Right atrium auricular region (tissue), 2 donors: Measurements from ENCODE around the gene ZBTB48. TPM values are rescaled to one million over a fixed set of nuclear protein-coding genes. Genes with fewer than 3 reads are reported as not detected.
A peak's percentile ranks its signal among the peaks of the same experiment; 100 is the strongest.

Experiments
- DNase-seq: peaks from one replicate; pipeline ENCODE4 v3.0.0-alpha.2; 2019; ENCODE audit warnings: low spot score
- H3K27ac ChIP-seq, 2 donors: fragments of 200-600 bp; sonication (generic); 1 replicate in 1 of 2; 2 replicates in 1 of 2; pipeline ENCODE4 v1.5.1; 2016 to 2019
- H3K27me3 ChIP-seq, 2 donors: fragments of 200-600 bp; sonication (generic); one replicate each; pipeline versions ENCODE4 v1.5.1 to v1.6.0; 2017 to 2019
- H3K36me3 ChIP-seq: fragments of 200-600 bp; sonication (generic); one replicate; pipeline ENCODE4 v1.5.1; 2016
- H3K4me1 ChIP-seq, 2 donors: fragments of 200-600 bp; sonication (generic); one replicate each; pipeline versions ENCODE4 v1.5.1 to v1.6.0; 2017 to 2019
- H3K4me3 ChIP-seq, 2 donors: fragments of 200-600 bp; sonication (generic); 1 replicate in 1 of 2; 2 replicates in 1 of 2; pipeline ENCODE4 v1.5.1; 2017 to 2019; ENCODE audit warnings: mild to moderate bottlenecking in 1 of 2, moderate library complexity in 1 of 2
- H3K9me3 ChIP-seq, 2 donors: fragments of 200-600 bp; sonication (generic); one replicate each; pipeline ENCODE4 v1.5.1; 2019
- total RNA-seq, 2 donors: library from RNA; depleted of rRNA; stranded (reverse); fragments of >200 nt; gene quantifications; one replicate each; pipeline ENCODE4 v1.1.0, GENCODE V29; 2016
- TF ChIP-seq, protein P1 (sequence below), 2 donors: fragments of 200-600 bp; sonication (generic); IDR thresholded peaks; one replicate each; pipeline ENCODE4 v1.5.1; 2019; ENCODE audit warnings: antibody characterized with exemption in 2 of 2

Gene ZBTB48
- total RNA-seq, 2 donors from 2014 or later: 4.0 to 9.0 TPM

DNA sequence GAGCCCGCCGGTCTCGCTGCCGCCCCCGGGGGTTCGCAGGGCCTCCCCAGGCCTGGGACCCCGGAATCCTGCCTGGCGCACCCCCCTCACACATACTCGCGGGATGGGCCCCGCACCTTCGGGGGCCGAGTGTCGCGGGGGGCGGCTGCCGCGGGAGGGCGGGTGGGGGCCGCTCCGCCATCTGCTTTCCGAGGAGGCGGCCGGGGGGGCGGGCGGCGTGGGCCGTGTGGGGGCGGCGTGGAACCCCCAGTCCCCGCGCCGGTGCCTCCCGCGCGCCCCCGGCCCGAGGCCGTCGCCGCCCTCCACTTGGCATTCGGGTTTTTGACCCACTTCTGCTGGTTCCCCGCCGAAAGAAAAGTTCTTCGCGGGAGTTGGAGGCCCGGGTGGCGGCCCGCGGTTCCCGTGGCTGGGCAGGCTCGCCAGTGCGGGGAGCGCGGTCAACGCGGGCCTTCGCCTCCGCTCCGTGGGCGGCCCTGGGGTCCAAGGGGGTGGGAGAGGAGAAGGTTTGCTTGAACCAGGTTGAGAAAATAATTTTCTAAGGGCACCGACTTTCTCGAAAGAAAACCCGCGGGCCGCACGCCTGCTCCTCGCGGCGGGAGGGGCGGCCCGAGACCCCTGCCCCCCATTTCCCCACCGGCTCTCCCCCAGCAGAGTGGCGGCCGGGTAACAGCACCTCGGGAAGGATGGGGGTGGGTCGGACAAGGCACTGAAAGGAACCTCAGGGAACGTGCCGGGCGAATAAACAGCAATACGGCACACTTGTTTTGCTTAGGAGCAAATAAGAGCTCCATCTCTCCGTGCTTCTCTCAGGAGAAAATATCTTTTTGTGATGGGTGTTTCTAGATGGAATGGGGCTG, 35.4 kb downstream of the ZBTB48 start:
- TF ChIP-seq, protein P1, sequence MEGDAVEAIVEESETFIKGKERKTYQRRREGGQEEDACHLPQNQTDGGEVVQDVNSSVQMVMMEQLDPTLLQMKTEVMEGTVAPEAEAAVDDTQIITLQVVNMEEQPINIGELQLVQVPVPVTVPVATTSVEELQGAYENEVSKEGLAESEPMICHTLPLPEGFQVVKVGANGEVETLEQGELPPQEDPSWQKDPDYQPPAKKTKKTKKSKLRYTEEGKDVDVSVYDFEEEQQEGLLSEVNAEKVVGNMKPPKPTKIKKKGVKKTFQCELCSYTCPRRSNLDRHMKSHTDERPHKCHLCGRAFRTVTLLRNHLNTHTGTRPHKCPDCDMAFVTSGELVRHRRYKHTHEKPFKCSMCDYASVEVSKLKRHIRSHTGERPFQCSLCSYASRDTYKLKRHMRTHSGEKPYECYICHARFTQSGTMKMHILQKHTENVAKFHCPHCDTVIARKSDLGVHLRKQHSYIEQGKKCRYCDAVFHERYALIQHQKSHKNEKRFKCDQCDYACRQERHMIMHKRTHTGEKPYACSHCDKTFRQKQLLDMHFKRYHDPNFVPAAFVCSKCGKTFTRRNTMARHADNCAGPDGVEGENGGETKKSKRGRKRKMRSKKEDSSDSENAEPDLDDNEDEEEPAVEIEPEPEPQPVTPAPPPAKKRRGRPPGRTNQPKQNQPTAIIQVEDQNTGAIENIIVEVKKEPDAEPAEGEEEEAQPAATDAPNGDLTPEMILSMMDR (IDR thresholded peaks at IDR 0.05): no peak
- Histone ChIP-seq H3K4me1 (peaks cover 0 to 26% of the 10 kb centered on the region in 2 donors), H3K27me3 (no peaks in the 10 kb centered on the region), H3K36me3 (peaks cover 11% of the 10 kb centered on the region), H3K9me3 (no peaks in the 10 kb centered on the region), H3K27ac (peak overlapping the region; percentile 96 to 97), H3K4me3 (peak overlapping the region; percentile 97 to 98)
- no peak for DNase-seq

DNA sequence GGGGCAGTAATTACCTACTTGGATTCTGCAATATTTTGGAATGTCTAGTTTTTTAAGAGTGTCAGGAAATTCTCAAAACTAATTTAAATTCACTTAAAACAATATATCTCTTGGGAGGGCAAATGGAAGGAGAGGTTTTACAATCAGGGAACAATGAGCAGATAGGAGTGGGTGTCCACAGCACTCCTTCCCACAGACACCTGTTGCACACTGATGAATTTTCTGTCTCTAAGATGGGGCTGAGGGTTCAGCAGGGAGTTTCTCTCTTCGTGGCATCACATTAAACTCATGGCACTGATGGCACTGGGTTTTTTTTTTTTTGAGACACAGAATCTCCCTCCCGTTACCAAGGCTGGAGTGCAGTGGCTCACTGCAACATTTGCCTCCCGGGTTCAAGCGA, 39.3 kb downstream of the ZBTB48 start:
- DNase-seq: no peak
- Histone ChIP-seq H3K4me1 (peaks cover 0 to 12% of the 10 kb centered on the region in 2 donors), H3K36me3 (peaks cover 34% of the 10 kb centered on the region)

DNA sequence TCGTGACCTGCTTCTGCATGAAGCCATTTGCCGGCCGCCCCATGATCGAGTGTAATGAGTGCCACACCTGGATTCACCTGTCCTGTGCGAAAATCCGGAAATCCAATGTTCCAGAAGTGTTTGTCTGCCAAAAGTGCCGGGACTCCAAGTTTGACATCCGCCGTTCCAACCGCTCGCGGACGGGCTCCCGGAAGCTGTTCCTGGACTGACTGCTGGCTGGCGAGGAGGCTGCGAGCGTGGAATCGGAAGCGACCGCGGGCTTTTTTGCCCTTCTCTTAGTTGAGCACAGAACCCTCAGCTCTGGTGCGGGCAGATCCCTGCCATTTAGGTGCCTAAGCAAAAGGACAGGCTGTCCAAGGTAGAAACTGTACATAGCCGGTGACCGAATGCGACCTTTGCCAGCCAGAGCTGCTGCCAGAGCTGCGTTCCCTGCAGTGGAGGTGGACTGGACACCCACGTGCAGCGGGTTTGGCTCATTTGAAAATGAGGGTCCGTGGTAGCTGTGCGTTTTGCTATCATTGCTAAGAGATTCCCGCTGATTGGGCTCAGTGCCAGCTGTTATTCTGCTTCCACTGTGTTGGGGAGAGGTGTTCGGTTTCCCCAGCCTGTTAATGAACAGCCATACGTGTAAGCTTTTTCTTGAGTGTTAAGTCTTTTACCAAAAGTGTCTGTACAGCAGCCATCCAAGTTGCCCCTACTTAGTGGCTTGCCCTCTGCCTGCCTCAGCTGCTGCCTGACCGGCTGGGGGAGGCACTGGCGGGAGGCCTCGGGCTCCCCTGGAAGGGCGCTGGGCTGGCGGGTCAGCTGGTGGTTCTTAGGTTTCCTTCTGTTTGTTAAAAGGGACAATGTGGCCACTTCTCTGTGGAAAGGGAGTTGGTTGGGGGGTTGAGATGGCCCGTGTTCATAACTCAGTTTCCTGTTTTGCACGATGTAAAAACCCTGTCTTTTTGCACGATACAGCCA, 41.9 kb downstream of the ZBTB48 start:
- H3K9me3 ChIP-seq: no peaks in the 10 kb centered on the region
- H3K4me1 ChIP-seq: peaks cover 0 to 17% of the 10 kb centered on the region in 2 donors
- no peaks in the 10 kb centered on the region for H3K27me3 ChIP-seq
- peaks cover 34% of the 10 kb centered on the region for H3K36me3 ChIP-seq
- no peak overlapping the region for H3K4me3 ChIP-seq
- no peak for DNase-seq
- TF ChIP-seq, protein P1 (IDR thresholded peaks at IDR 0.05): no peak
- H3K27ac ChIP-seq: no peak overlapping the region

More for the DNA sequence above, 39.3 kb downstream of the ZBTB48 start:
- no peaks in the 10 kb centered on the region for H3K9me3 ChIP-seq
- no peak overlapping the region for H3K4me3 ChIP-seq
- H3K27me3 ChIP-seq: no peaks in the 10 kb centered on the region
- H3K27ac ChIP-seq: no peak overlapping the region
- TF ChIP-seq, protein P1 (IDR thresholded peaks at IDR 0.05): no peak

DNA sequence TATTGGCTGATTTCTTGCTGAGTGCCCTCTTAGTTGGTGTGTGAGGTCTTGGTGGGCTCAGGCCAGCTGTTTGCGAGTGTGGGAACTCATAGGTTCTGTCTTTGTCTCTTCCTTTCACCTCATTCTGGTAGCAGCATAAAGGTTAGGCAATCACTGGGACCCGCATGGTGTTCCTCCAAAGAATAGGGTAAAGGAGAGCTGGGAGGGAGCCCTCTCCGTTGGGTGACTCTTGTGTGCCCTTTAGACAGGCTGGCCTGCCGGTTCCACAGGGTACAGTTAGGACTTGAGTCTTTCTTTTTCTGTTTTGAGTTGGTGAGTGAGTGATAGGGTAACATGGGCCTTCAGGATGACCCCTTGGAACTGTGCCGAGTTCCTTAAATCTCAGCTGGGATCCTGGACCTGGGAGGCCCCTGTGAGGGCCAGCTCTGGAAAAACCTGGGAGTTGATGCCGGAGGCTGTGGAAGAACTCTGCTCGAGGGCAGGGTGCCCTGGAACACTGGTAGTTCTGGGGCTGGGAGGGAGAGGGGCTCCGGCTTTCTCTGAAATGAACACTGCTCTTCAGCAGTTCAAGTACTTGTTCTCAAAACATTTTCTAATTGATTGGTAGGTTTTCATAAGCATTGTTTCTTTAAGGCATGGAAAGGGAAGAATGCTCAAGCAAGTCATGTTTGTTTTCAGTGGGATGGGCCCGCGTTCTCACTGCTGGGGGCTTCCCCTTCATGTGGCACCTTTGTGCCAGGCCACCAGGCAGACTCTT, 42.8 kb downstream of the ZBTB48 start:
- Histone ChIP-seq H3K27ac (no peak overlapping the region), H3K9me3 (no peaks in the 10 kb centered on the region), H3K4me3 (no peak overlapping the region), H3K27me3 (no peaks in the 10 kb centered on the region), H3K4me1 (peaks cover 0 to 23% of the 10 kb centered on the region in 2 donors), H3K36me3 (peaks cover 34% of the 10 kb centered on the region)
- DNase-seq: no peak
- TF ChIP-seq, protein P1 (IDR thresholded peaks at IDR 0.05): no peak

DNA sequence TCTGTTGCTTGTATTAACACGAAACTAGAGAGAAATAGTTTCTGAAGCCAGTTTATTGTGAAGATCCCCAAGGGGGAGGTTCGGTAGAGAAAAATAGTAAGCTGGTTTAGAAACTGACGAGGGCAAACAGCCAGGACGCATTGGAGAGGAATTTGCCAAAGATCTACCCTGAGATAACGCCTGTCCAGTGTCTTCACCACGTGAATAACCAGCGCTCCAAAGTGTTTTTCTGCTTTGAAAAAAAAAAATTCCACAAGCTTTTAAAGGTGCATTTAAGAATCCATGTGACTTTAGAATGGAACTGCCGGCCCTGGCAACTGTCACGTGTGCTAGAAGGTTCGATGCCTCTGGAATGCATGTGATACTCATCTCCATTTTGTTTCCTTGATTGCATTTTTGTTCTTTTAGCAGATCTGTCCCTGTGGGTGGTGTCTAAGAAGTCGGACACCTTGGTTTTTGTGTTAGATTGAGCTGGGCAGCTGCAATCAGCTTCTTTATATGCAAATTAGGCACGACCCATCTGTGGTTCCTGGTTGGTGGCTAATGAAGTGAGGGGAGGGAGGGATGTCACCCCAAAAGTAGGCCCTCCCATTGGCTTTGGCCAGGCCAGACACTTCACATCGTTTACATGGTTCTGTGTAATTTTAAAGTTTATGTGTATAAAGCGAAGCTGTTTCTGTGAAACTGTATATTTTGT, 43.6 kb downstream of the ZBTB48 start:
- TF ChIP-seq, protein P1 (IDR thresholded peaks at IDR 0.05): no peak
- Histone ChIP-seq H3K4me3 (no peak overlapping the region), H3K27ac (no peak overlapping the region), H3K36me3 (peaks cover 39% of the 10 kb centered on the region), H3K27me3 (no peaks in the 10 kb centered on the region), H3K9me3 (no peaks in the 10 kb centered on the region), H3K4me1 (peaks cover 0 to 23% of the 10 kb centered on the region in 2 donors)
- DNase-seq: no peak
